Gastroesophageal sphincter (tissue), 3 donors: ENCODE data around the gene RANBP6.

Experiments used
- CTCF ChIP-seq, 4 experiments: fragments of 200-600 bp in 2 of 4; fragments of 450-650 bp in 2 of 4; sonication (generic) in 1 of 4; IDR thresholded peaks; one replicate each; pipeline ENCODE4 v1.5.1; 2017 to 2019; ENCODE audit warnings: antibody characterized with exemption in 4 of 4, mild to moderate bottlenecking in 2 of 4, moderate library complexity in 2 of 4
- POLR2A ChIP-seq, 2 donors: fragments of 450-650 bp; IDR thresholded peaks; one replicate each; pipeline ENCODE4 v1.6.1; 2017; ENCODE audit warnings: antibody characterized with exemption in 2 of 2, mild to moderate bottlenecking in 2 of 2, moderate library complexity in 1 of 2
- POLR2AphosphoS5 ChIP-seq: sonication (generic); formaldehyde crosslinking; IDR thresholded peaks from one replicate; pipeline ENCODE4 v1.6.1; 2017; ENCODE audit warnings: antibody characterized with exemption

- TF ChIP-seq POLR2A (IDR thresholded peaks at IDR 0.05) = no peak
- peak in 1 of 4 experiments; percentile 31 for TF ChIP-seq CTCF (IDR thresholded peaks at IDR 0.05)
- no peak for TF ChIP-seq POLR2AphosphoS5
Observed at GRCh38 chr9:6007058-6007769, 8.2 kb downstream of the RANBP6 start.
